ENCODE results near the gene DIMT1. TPM values are rescaled to one million over a fixed set of nuclear protein-coding genes. Genes with fewer than 3 reads are reported as not detected.

Gene DIMT1
- total and polyA plus RNA-seq, 2 of the 4 experiments (the other 2 are of a cell fraction), result 27.5 to 46.4 TPM

DNA sequence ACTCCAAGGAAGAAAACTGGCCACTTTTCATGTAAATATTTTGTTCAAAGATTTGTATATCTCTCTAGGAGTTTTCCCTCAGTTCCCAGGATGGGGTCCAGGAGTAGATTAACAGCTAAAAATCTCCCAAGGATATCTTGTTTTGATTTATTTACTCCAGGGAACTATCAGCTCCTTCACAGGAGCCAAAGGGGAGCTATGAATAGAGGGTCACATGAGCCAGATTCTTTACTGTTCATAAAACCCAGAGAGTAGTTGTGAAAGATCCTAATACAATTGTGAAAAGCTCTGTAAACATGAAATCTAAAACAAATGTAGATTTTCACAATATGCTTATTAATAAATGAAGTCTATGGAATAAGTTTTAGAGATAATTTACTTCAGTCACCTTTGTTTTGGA, 16.9 kb downstream of the DIMT1 start:
- Histone ChIP-seq H3K4ac (ENCODE audit: low read depth, low read length) (no peak overlapping the region), H4K5ac (ENCODE audit: low read depth, low read length) (no peak overlapping the region), H3K27me3 (ENCODE audit: control insufficient read depth, insufficient read depth, low read length) (no peaks in the 10 kb centered on the region), H3K79me1 (ENCODE audit: low read depth in 1 of 2, low read length in 2 of 2) (peaks cover 0 to 2% of the 10 kb centered on the region in 2 experiments; a peak in 2 of 4 replicates), H2AFZ (replicated peaks; ENCODE audit: low read length, poor library complexity) (no peak overlapping the region), H3K9me3 (ENCODE audit: control insufficient read depth, insufficient read depth, low read length) (no peaks in the 10 kb centered on the region), H3K23ac (ENCODE audit: low read depth, low read length) (no peak overlapping the region), H3K36me3 (ENCODE audit: control insufficient read depth, insufficient read depth, low read length) (peaks cover 24% of the 10 kb centered on the region), H4K91ac (ENCODE audit: insufficient read depth, low read depth, low read length) (no peak overlapping the region), H2BK15ac (ENCODE audit: low read depth, low read length) (no peak overlapping the region), H3K27ac (ENCODE audit: insufficient read depth, low read length) (no peak overlapping the region), H2BK120ac (ENCODE audit: low read depth, low read length) (no peak overlapping the region), H2AK5ac (ENCODE audit: low read depth, low read length) (no peak overlapping the region), H3K4me1 (ENCODE audit: control insufficient read depth, insufficient read depth, low read length) (no peaks in the 10 kb centered on the region), H2BK5ac (ENCODE audit: low read depth, low read length, poor library complexity, severe bottlenecking) (no peak overlapping the region), H3K9ac (ENCODE audit: low read depth, low read length) (no peak overlapping the region), H2BK20ac (ENCODE audit: low read depth, low read length) (no peak overlapping the region), H3K18ac (ENCODE audit: low read depth, low read length) (no peak overlapping the region), H4K8ac (ENCODE audit: low read depth in 2 of 2, low read length in 2 of 2) (no peak overlapping the region), H3K9me1 (ENCODE audit: insufficient read depth, low read length) (no peaks in the 10 kb centered on the region), H3K4me3 (ENCODE audit: insufficient read depth, low read depth, low read length) (no peak overlapping the region), H3K4me2 (ENCODE audit: low read depth, low read length) (no peak overlapping the region), H4K20me1 (ENCODE audit: insufficient read depth, low read length) (no peaks in the 10 kb centered on the region), H2AK9ac (replicated peaks; ENCODE audit: low read depth, low read length, poor library complexity) (no peak overlapping the region), H3K14ac (replicated peaks; ENCODE audit: low read depth, low read length) (no peak overlapping the region), H3K56ac (ENCODE audit: extremely low read depth, insufficient read depth, low read length) (no peak overlapping the region)
- dilution Hi-C loops (cut with HindIII; ENCODE audit: low sequenced_read_pairs, unreplicated experiment), result no loop called here
- POLR2A ChIA-PET (ENCODE audit: unreplicated experiment), result no interaction called here
- intact Hi-C loops (cut with micrococcal nuclease), result no loop called here
- in situ Hi-C loops (cut with MboI; ENCODE audit: low sequenced_read_pairs), result no loop called here
- no TSS peak for BruUV-seq (replicated peaks)
- peak; percentile 54 for ATAC-seq (ENCODE audit: low read depth)
- CTCF ChIA-PET, result interaction anchor here (0.7 kb wide), 1 partner anchor 163 kb away, joined by 3 read pairs; no protein-coding TSS in a partner anchor
- peak; percentile 13 for DNase-seq
- TF ChIP-seq CTCF (conservative IDR thresholded peaks at IDR 0.05; ENCODE audit: low read depth, low read length), result no peak
- no peak for TF ChIP-seq MAFK (IDR thresholded peaks at IDR 0.05; ENCODE audit: low read depth, low read length)
- TF ChIP-seq RFX5 (IDR thresholded peaks at IDR 0.05; ENCODE audit: low read depth, low read length), result no peak
- no peak for TF ChIP-seq CHD1 (IDR thresholded peaks at IDR 0.05; ENCODE audit: low read depth, low read length)
- TF ChIP-seq BHLHE40 (IDR thresholded peaks at IDR 0.05; ENCODE audit: low read depth, low read length), result no peak
- no peak for TF ChIP-seq SMC3 (IDR thresholded peaks at IDR 0.05; ENCODE audit: low read depth, low read length)
- no peak for TF ChIP-seq NFE2L2 (IDR thresholded peaks at IDR 0.05; ENCODE audit: low read depth, low read length)
- TF ChIP-seq, protein P1, sequence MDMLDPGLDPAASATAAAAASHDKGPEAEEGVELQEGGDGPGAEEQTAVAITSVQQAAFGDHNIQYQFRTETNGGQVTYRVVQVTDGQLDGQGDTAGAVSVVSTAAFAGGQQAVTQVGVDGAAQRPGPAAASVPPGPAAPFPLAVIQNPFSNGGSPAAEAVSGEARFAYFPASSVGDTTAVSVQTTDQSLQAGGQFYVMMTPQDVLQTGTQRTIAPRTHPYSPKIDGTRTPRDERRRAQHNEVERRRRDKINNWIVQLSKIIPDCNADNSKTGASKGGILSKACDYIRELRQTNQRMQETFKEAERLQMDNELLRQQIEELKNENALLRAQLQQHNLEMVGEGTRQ (IDR thresholded peaks at IDR 0.05; ENCODE audit: low read depth, low read length), result no peak
- TF ChIP-seq MAZ (IDR thresholded peaks at IDR 0.05; ENCODE audit: borderline replicate concordance, low read depth, low read length), result no peak
- no peak for TF ChIP-seq CEBPB (IDR thresholded peaks at IDR 0.05; ENCODE audit: low read depth, low read length)
- no peak for TF ChIP-seq RCOR1 (IDR thresholded peaks at IDR 0.05; ENCODE audit: insufficient replicate concordance, low read length)
- TF ChIP-seq, protein P2, sequence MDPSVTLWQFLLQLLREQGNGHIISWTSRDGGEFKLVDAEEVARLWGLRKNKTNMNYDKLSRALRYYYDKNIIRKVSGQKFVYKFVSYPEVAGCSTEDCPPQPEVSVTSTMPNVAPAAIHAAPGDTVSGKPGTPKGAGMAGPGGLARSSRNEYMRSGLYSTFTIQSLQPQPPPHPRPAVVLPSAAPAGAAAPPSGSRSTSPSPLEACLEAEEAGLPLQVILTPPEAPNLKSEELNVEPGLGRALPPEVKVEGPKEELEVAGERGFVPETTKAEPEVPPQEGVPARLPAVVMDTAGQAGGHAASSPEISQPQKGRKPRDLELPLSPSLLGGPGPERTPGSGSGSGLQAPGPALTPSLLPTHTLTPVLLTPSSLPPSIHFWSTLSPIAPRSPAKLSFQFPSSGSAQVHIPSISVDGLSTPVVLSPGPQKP (IDR thresholded peaks at IDR 0.05; ENCODE audit: borderline replicate concordance, low read depth, low read length), result no peak
- no peak for TF ChIP-seq POLR2A (IDR thresholded peaks at IDR 0.05; ENCODE audit: low read depth, low read length)
- no peak for TF ChIP-seq FOS (IDR thresholded peaks at IDR 0.05; ENCODE audit: low read depth, low read length)
- no peak for TF ChIP-seq RAD21 (IDR thresholded peaks at IDR 0.05; ENCODE audit: low read length)
- TF ChIP-seq MXI1 (IDR thresholded peaks at IDR 0.05; ENCODE audit: borderline replicate concordance, low read depth, low read length), result no peak

Measured in IMR-90 (cell line).